Measurements from ENCODE around the gene CTNNA2.

CTNNA2 gene

GRCh38 chr2:80473069-80473468, 960.2 kb downstream of the CTNNA2 start:
- no peak for TF ChIP-seq CTCF (IDR thresholded peaks at IDR 0.05; ENCODE audit: borderline replicate concordance, insufficient read depth, low read depth, low read length)
- H3K4me3 ChIP-seq (ENCODE audit: low read depth, low read length), result no peak overlapping the region

DNA sequence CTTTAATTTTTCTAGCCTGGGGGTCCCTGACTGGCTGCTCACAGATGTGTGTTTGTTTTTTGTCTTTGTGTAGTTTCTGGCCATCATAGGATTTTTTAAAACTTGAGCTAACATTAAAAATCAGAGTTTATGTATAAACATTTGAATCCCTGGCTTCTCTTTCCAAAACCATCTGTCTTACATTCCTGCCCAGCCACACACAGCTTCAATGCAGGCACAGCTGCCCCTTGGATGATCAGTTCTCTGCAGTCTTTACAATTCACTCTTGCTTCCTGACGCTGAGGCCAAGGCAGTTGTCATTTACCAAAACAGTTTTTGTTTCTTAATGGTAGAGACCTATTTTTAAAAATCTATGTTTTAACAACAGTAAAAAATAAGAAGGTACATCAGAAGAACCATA, 960.9 kb downstream of the CTNNA2 start:
- no peak for TF ChIP-seq CTCF (IDR thresholded peaks at IDR 0.05; ENCODE audit: borderline replicate concordance, insufficient read depth, low read depth, low read length)

DNA sequence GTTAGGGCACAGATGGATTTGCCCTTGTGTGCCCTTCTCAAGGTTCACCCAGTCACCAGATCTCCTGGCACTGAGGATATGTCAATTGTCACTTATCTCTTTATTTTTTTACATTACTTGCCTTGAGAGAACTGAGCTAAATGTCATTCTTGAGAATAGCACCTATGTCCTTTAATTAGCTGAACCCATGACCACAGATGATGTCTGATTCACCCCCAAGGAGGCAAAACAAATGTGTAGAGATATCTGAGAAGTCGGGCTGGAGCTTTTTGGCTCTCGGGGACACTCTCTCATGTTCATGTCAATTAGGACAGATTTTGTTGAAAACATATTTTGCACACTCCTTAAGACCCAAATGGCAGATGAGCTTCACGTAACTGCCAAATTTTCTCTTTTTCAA, 963.1 kb downstream of the CTNNA2 start:
- TF ChIP-seq CTCF (IDR thresholded peaks at IDR 0.05; ENCODE audit: borderline replicate concordance, insufficient read depth, low read depth, low read length), result no peak
- no peak overlapping the region for H3K4me3 ChIP-seq (ENCODE audit: low read depth, low read length)

More for the DNA sequence above, 960.9 kb downstream of the CTNNA2 start:
- H3K4me3 ChIP-seq (ENCODE audit: low read depth, low read length), result no peak overlapping the region

GRCh38 chr2:80476535-80477117, 963.8 kb downstream of the CTNNA2 start:
- H3K4me3 ChIP-seq (ENCODE audit: low read depth, low read length), result no peak overlapping the region
- TF ChIP-seq CTCF (IDR thresholded peaks at IDR 0.05; ENCODE audit: borderline replicate concordance, insufficient read depth, low read depth, low read length), result no peak

DNA sequence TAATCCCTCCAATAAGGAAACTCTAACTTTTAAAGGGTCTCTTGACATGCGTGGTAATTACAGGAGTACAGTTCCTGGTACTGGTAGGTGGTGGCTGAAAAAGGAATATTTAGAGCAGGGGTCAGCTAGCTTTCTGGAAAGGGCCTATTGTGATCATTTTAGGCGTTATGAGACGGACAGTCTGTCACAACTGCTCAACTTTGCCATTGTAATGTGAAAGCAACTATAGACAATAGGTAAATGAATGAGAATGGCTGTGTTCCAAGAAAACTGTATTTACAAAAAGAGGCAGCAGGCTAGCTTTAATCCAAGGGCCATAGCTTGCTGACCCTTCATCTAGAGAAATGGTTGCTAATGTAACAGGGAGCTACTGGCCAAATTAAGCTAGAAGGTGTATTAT, 969.4 kb downstream of the CTNNA2 start:
- H3K4me3 ChIP-seq (ENCODE audit: low read depth, low read length), result no peak overlapping the region
- TF ChIP-seq CTCF (IDR thresholded peaks at IDR 0.05; ENCODE audit: borderline replicate concordance, insufficient read depth, low read depth, low read length), result no peak

DNA sequence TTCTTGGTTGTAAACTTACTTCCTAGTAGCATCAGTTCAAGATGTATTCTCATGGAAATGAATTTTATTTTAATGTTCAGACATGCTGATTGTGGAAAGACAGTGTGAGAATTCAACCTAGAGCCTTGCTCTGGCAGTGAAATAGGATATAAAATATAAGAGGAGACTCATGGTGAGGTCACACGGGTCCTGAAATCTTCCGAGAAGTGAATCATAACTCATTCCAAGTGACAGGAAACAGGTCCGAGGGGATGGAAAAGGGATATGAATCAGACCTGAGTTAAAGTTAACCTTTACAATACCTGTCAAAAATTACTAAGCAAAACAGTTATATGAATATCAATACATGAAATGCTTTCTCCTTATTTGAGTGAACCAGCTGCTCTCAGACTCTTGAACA, 976.9 kb downstream of the CTNNA2 start:
- H3K4me3 ChIP-seq (ENCODE audit: low read depth, low read length), result no peak overlapping the region

More for the DNA sequence above, 976.9 kb downstream of the CTNNA2 start:
- no peak for TF ChIP-seq CTCF (IDR thresholded peaks at IDR 0.05; ENCODE audit: borderline replicate concordance, insufficient read depth, low read depth, low read length)
